GM12878 (cell line): ENCODE data around the gene SAC3D1. TPM values are rescaled to one million over a fixed set of nuclear protein-coding genes. Genes with fewer than 3 reads are reported as not detected.
A peak's percentile ranks its signal among the peaks of the same experiment; 100 is the strongest.

ENCODE experiments used
- CHD2 ChIP-seq: IDR thresholded peaks from 2 replicates; pipeline ENCODE4 v1.6.1; 2011; ENCODE audit warnings: low read depth, low read length, improper control_type of control experiment, borderline replicate concordance
- CHD4 ChIP-seq: fragments of 200-600 bp; sonication (generic); IDR thresholded peaks from 2 replicates; pipeline ENCODE4 v1.6.1; 2016; ENCODE audit warnings: mild to moderate bottlenecking
- CREM ChIP-seq: IDR thresholded peaks from 2 replicates; pipeline ENCODE4 v1.6.1; 2014; ENCODE audit warnings: antibody characterized with exemption, low read depth
- FOXK2 ChIP-seq: fragments of 450-650 bp; IDR thresholded peaks from 2 replicates; pipeline ENCODE4 v1.6.1; 2017; ENCODE audit warnings: mild to moderate bottlenecking, moderate library complexity
- MEF2A ChIP-seq: IDR thresholded peaks from 2 replicates; pipeline ENCODE4 v1.6.1; 2011; ENCODE audit warnings: low read depth, mild to moderate bottlenecking, low read length, moderate library complexity; ENCODE audit not compliant: insufficient read depth
- MTA3 ChIP-seq: IDR thresholded peaks from 2 replicates; pipeline ENCODE4 v1.6.1; 2012; ENCODE audit warnings: low read length, inconsistent platforms, borderline replicate concordance
- MXI1 ChIP-seq: fragments of 150-350 bp; IDR thresholded peaks from 2 replicates; pipeline ENCODE4 v1.6.1; 2011; ENCODE audit warnings: low read depth, mild to moderate bottlenecking, inconsistent platforms, low read length, improper control_type of control experiment
- NR2C2 ChIP-seq: IDR thresholded peaks from 2 replicates; pipeline ENCODE4 v1.6.1; 2011; ENCODE audit warnings: borderline replicate concordance, low read depth; ENCODE audit not compliant: control insufficient read depth, insufficient read length
- PML ChIP-seq: IDR thresholded peaks from 2 replicates; pipeline ENCODE4 v1.6.1; 2012; ENCODE audit warnings: low read length, inconsistent platforms
- POLR2A ChIP-seq: IDR thresholded peaks from 2 replicates; pipeline ENCODE4 v1.6.1; 2011; ENCODE audit warnings: low read depth, mild to moderate bottlenecking, low read length
- POLR2AphosphoS2 ChIP-seq: IDR thresholded peaks from 2 replicates; pipeline ENCODE4 v1.6.1; 2011; ENCODE audit warnings: low read depth, mild to moderate bottlenecking, low read length, improper control_type of control experiment, moderate library complexity
- RAD21 ChIP-seq: IDR thresholded peaks from 2 replicates; pipeline ENCODE4 v1.6.1; 2011; ENCODE audit warnings: mild to moderate bottlenecking, low read depth, low read length, moderate library complexity; ENCODE audit not compliant: insufficient read depth
- SIN3A ChIP-seq: IDR thresholded peaks from 2 replicates; pipeline ENCODE4 v1.6.1; 2012; ENCODE audit warnings: low read depth, low read length, improper control_type of control experiment
- SMC3 ChIP-seq: IDR thresholded peaks from 2 replicates; pipeline ENCODE4 v1.6.1; 2011; ENCODE audit warnings: low read length, improper control_type of control experiment, borderline replicate concordance
- SP1 ChIP-seq: IDR thresholded peaks from one replicate; pipeline ENCODE4 v1.6.1; 2011; ENCODE audit warnings: low read depth, low read length
- ZNF217 ChIP-seq: fragments of 450-650 bp; IDR thresholded peaks from 2 replicates; pipeline ENCODE4 v1.6.1; 2017; ENCODE audit warnings: antibody characterized with exemption, mild to moderate bottlenecking
- polyA plus RNA-seq, 11 experiments: library from polyadenylated mRNA; depleted of rRNA in 4 of 11; unstranded in 6 of 11; stranded (reverse) in 5 of 11; fragments of >200 nt; fragmentation: Nextera tagmentation in 4 of 11; fragmentation: Illumina TruSeq in 1 of 11; extraction: Ambion mirVana in 4 of 11; extraction: Trizol in 1 of 11; gene quantifications; 1 replicate in 1 of 11; 2 replicates in 10 of 11; pipeline versions ENCODE4 v1.2.1 to v1.2.3, GENCODE V29; 2011 to 2016; ENCODE audit warnings: inconsistent platforms in 2 of 11, missing spikeins in 2 of 11, low read depth in 1 of 11
- total RNA-seq, 4 experiments: library from RNA; depleted of rRNA in 3 of 4; stranded (reverse); fragments of >200 nt in 3 of 4; fragmentation: Illumina TruSeq in 1 of 4; extraction: Trizol in 1 of 4; gene quantifications; 2 replicates each; pipeline versions ENCODE4 v1.2.1 to v1.2.3, GENCODE V29; 2013 to 2021
- TF ChIP-seq, protein P1 (sequence below): fragments of 450-650 bp; conservative IDR thresholded peaks from 2 replicates; pipeline ENCODE4 v1.6.1; 2017; ENCODE audit warnings: mild to moderate bottlenecking, moderate library complexity
- TF ChIP-seq, protein P2 (sequence below): IDR thresholded peaks from 2 replicates; pipeline ENCODE4 v1.6.1; 2011; ENCODE audit warnings: low read depth, low read length, improper control_type of control experiment, borderline replicate concordance
- TF ChIP-seq, protein P3 (sequence below): IDR thresholded peaks from 2 replicates; pipeline ENCODE4 v1.6.1; 2012; ENCODE audit warnings: low read depth, low read length, improper control_type of control experiment
- TF ChIP-seq, protein P4 (sequence below): IDR thresholded peaks from 2 replicates; pipeline ENCODE4 v1.6.1; 2011; ENCODE audit warnings: borderline replicate concordance, low read depth, mild to moderate bottlenecking, moderate library complexity, mixed read lengths, low read length; ENCODE audit not compliant: insufficient read depth; ENCODE audit errors: extremely low read length
- TF ChIP-seq, protein P5 (sequence below): fragments of 450-650 bp; IDR thresholded peaks from 2 replicates; pipeline ENCODE4 v1.6.1; 2017; ENCODE audit warnings: mild to moderate bottlenecking, moderate library complexity

SAC3D1 gene
- total and polyA plus RNA-seq, 10 of the 15 experiments (the other 5 are each of a cell fraction or from before 2014, with no cell fraction given), result 0.16 to 44.6 (median 12.1) TPM

DNA sequence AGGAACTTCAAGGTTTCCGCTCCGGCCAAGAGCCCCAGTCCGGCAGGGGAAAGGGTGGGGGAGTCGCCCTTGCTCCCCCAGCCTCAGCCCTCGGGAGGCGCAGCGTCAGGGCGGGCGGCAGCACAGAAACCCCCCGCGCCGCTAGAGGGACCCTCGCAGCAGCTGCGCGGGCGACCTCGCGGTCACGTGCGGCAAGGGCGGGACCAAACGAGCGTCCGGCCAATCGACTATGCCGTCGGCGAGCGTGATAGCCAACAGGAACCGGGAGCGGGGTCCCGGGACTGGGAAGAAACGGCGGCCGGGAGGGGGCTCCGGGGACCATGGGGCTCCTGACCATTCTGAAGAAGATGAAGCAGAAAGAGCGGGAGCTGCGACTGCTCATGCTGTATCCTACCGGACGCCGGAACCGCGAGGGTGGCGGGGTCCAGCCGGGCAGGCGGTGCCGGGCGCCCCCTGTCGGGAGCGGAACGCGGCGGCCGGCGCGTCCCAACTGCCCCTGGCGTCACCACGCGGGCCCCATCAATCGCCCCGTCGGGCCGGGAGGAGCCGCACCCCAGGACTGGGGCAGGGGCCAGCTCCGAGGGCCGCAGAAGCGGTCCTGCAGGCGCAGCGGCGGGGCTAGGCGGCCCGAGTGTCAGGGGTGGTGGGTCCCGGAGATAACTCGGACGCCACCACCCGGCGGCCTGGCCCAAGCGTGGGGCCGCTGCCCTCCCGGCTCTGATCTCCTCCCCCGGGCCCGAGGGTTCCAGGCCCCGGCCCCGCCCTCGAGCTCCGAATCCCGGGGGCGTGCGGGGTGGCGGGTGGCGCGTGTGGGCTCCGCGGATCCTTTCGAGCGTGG lies 26.9 kb upstream of the SAC3D1 start, which contains the start of gene ARL2 (continued):
- TF ChIP-seq, protein P1, sequence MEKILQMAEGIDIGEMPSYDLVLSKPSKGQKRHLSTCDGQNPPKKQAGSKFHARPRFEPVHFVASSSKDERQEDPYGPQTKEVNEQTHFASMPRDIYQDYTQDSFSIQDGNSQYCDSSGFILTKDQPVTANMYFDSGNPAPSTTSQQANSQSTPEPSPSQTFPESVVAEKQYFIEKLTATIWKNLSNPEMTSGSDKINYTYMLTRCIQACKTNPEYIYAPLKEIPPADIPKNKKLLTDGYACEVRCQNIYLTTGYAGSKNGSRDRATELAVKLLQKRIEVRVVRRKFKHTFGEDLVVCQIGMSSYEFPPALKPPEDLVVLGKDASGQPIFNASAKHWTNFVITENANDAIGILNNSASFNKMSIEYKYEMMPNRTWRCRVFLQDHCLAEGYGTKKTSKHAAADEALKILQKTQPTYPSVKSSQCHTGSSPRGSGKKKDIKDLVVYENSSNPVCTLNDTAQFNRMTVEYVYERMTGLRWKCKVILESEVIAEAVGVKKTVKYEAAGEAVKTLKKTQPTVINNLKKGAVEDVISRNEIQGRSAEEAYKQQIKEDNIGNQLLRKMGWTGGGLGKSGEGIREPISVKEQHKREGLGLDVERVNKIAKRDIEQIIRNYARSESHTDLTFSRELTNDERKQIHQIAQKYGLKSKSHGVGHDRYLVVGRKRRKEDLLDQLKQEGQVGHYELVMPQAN, result peak; percentile 72
- TF ChIP-seq, protein P2, sequence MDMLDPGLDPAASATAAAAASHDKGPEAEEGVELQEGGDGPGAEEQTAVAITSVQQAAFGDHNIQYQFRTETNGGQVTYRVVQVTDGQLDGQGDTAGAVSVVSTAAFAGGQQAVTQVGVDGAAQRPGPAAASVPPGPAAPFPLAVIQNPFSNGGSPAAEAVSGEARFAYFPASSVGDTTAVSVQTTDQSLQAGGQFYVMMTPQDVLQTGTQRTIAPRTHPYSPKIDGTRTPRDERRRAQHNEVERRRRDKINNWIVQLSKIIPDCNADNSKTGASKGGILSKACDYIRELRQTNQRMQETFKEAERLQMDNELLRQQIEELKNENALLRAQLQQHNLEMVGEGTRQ, result peak; percentile 89
- TF ChIP-seq, protein P3, sequence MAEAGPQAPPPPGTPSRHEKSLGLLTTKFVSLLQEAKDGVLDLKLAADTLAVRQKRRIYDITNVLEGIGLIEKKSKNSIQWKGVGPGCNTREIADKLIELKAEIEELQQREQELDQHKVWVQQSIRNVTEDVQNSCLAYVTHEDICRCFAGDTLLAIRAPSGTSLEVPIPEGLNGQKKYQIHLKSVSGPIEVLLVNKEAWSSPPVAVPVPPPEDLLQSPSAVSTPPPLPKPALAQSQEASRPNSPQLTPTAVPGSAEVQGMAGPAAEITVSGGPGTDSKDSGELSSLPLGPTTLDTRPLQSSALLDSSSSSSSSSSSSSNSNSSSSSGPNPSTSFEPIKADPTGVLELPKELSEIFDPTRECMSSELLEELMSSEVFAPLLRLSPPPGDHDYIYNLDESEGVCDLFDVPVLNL, result peak; percentile 20; the same call in 1 of the 2 replicates
- TF ChIP-seq, protein P4, sequence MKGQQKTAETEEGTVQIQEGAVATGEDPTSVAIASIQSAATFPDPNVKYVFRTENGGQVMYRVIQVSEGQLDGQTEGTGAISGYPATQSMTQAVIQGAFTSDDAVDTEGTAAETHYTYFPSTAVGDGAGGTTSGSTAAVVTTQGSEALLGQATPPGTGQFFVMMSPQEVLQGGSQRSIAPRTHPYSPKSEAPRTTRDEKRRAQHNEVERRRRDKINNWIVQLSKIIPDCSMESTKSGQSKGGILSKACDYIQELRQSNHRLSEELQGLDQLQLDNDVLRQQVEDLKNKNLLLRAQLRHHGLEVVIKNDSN, result peak; percentile 98
- no peak for TF ChIP-seq CHD4
- TF ChIP-seq POLR2A, result peak; percentile 78
- TF ChIP-seq RAD21, result peak; percentile 38
- TF ChIP-seq MXI1, result peak; percentile 84; the same call in 1 of the 2 replicates
- 0 out of 2 replicates have a peak, but pooled peaks have one; percentile 2 for TF ChIP-seq MEF2A
- TF ChIP-seq PML, result 0 out of 2 replicates have a peak, but pooled peaks have one; percentile 73
- no peak for TF ChIP-seq MTA3
- TF ChIP-seq, protein P5, sequence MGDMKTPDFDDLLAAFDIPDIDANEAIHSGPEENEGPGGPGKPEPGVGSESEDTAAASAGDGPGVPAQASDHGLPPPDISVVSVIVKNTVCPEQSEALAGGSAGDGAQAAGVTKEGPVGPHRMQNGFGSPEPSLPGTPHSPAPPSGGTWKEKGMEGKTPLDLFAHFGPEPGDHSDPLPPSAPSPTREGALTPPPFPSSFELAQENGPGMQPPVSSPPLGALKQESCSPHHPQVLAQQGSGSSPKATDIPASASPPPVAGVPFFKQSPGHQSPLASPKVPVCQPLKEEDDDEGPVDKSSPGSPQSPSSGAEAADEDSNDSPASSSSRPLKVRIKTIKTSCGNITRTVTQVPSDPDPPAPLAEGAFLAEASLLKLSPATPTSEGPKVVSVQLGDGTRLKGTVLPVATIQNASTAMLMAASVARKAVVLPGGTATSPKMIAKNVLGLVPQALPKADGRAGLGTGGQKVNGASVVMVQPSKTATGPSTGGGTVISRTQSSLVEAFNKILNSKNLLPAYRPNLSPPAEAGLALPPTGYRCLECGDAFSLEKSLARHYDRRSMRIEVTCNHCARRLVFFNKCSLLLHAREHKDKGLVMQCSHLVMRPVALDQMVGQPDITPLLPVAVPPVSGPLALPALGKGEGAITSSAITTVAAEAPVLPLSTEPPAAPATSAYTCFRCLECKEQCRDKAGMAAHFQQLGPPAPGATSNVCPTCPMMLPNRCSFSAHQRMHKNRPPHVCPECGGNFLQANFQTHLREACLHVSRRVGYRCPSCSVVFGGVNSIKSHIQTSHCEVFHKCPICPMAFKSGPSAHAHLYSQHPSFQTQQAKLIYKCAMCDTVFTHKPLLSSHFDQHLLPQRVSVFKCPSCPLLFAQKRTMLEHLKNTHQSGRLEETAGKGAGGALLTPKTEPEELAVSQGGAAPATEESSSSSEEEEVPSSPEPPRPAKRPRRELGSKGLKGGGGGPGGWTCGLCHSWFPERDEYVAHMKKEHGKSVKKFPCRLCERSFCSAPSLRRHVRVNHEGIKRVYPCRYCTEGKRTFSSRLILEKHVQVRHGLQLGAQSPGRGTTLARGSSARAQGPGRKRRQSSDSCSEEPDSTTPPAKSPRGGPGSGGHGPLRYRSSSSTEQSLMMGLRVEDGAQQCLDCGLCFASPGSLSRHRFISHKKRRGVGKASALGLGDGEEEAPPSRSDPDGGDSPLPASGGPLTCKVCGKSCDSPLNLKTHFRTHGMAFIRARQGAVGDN, result peak; percentile 82
- no peak for TF ChIP-seq NR2C2
- TF ChIP-seq CREM, result peak; percentile 13
- TF ChIP-seq SIN3A, result peak; percentile 44
- TF ChIP-seq SMC3, result peak; percentile 3; the same call in 1 of the 2 replicates
- TF ChIP-seq ZNF217, result peak; percentile 76; the same call in 1 of the 2 replicates
- peak; percentile 59 for TF ChIP-seq SP1
- TF ChIP-seq FOXK2, result peak; percentile 90
- TF ChIP-seq POLR2AphosphoS2, result peak; percentile 36; the same call in 1 of the 2 replicates
- TF ChIP-seq CHD2, result no peak
